HG02623 (cell line): ENCODE data around the gene UFSP1.
"Not testable (repeated sequence)": the region's sequence is repeated elsewhere in the genome, so short reads cannot be mapped to it uniquely, and the experiment has no call there.

Source experiments
- ATAC-seq: cut with Tn5 transposase; IDR thresholded peaks from one replicate; pipeline ENCODE4 v1.9.1; 2021; ENCODE audit warnings: moderate library complexity; ENCODE audit not compliant: unreplicated experiment

Gene UFSP1

GRCh38 chr7:100888988-100889750, at the start of gene UFSP1:
TSS of gene UFSP1 (minus strand) at chr7:100889715. CDS start at chr7:100889271, 444 bp downstream.
- ATAC-seq, result peak; percentile 15

GRCh38 chr7:100936167-100936566, 46.7 kb upstream of the UFSP1 start:
- ATAC-seq, result not testable (repeated sequence)

- not testable (repeated sequence) for ATAC-seq
Observed at GRCh38 chr7:100935381-100935780, 45.9 kb upstream of the UFSP1 start.

GRCh38 chr7:100933734-100934133, 44.2 kb upstream of the UFSP1 start:
- ATAC-seq, result no peak

GRCh38 chr7:100929808-100930174, 40.3 kb upstream of the UFSP1 start:
- no peak for ATAC-seq

GRCh38 chr7:100923616-100924015, 34.1 kb upstream of the UFSP1 start:
- ATAC-seq, result not testable (repeated sequence)

DNA sequence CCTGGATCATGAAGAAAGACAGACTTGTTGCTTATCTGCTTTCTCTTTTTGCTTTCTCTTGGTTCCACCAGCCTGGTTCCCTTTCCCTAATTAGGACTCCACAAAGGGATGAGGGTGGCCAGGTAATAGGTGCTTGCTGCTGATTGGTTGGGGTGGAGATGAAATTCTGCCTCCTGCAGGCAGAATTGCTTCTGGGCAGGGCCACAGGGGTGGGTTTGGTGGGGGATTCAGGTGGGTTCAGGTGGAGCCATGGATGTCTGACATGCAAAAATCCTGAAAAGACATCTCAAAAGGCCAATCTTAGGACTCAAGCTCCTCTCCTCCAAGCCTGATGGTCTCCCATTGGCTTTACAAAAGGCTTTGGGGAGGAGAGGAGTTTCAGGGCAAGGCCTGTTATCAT, 31.5 kb upstream of the UFSP1 start:
- no peak for ATAC-seq

GRCh38 chr7:100919779-100920437, 30.4 kb upstream of the UFSP1 start:
- ATAC-seq, result not testable (repeated sequence)

DNA sequence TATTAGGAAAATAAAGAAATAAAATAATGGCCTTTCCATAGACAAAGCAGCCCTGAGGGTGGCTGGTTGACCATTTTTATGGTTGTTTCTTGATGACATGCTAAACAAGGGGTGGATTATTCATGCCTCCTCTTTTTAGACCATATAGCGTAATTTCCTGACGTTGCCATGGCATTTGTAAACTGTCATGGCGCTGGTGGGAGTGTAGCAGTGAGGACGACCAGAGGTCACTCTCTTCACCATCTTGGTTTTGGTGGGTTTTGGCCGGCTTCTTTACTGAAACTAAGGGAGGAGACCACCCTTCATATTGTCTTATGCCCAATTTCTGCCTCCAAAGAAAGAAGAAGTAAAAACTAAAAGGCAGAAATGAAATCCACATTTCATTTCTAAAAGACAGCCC, 29.8 kb upstream of the UFSP1 start:
- ATAC-seq, result not testable (repeated sequence)

DNA sequence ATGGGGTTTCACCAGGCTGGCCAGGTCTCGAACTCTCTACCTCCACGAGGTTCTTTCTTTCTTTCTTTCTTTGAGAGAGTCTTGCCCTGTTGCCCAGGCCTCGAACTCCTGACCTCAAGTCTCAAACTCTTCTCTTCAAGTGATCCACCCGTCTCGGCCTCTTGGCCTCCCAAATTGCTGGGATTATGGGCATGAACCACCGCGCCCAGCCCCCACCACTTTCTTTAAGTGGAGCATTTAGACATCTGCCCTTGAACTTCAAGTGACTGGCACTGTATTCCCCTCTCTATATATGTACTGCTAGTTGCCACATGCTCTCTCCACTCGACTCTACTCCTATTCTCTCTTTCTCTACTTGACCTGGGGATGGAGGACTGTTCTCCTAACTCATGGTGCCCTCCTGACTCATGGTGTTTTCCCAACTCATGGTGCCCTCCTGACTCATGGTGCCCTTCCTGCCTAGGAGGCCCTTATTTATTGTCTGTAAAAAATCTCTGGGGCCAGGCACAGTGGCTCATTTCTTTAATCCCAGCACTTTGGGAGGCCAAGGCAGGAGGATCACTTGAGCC, 25.4 kb upstream of the UFSP1 start:
- no peak for ATAC-seq

GRCh38 chr7:100914208-100914878, 24.8 kb upstream of the UFSP1 start:
- no peak for ATAC-seq

- no peak for ATAC-seq
Observed at GRCh38 chr7:100911484-100911883, 22.0 kb upstream of the UFSP1 start.

GRCh38 chr7:100910443-100910842, 20.9 kb upstream of the UFSP1 start:
- not testable (repeated sequence) for ATAC-seq

GRCh38 chr7:100908512-100908911, 19.0 kb upstream of the UFSP1 start:
- ATAC-seq, result no peak

GRCh38 chr7:100902638-100903037, 13.1 kb upstream of the UFSP1 start:
- no peak for ATAC-seq

DNA sequence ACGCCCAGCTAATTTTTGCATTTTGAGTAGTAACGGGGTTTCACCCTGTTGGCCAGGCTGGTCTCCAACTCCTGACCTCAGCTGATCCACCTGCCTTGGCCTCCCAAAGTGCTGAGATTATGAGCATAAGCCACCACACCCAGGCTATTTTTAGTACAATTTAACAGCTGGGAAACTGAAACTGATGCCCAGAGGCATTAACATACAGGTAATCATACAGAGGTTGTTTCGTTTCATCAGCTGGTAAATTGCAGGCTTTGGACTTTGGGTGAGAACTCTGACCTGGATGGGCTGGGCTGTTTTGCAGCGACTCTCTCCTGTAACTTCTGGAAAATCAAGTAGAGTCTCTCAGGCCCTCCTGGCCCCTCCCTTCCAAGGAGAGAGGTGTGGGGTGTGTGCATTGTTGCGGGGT, 12.4 kb upstream of the UFSP1 start:
- ATAC-seq, result no peak

DNA sequence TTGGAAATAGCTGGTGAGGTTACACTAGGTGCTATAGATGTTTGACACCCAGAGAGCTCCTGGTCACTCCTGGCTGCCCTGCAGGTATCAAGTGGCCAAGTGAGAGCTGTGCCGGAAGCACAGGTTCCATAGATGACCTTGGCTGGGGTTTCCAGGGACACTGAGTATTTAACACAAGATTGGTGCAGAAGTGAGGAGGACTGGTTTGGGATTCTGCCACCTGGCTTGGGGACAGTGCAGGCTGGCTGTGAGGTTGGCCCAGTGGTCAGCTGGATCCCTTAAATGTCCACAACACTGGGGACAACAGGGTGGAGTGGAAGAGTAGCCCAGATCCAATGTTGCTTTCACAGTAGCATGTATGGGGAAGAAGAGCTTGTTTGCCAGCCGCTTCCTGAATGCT, 11.5 kb upstream of the UFSP1 start:
- no peak for ATAC-seq

DNA sequence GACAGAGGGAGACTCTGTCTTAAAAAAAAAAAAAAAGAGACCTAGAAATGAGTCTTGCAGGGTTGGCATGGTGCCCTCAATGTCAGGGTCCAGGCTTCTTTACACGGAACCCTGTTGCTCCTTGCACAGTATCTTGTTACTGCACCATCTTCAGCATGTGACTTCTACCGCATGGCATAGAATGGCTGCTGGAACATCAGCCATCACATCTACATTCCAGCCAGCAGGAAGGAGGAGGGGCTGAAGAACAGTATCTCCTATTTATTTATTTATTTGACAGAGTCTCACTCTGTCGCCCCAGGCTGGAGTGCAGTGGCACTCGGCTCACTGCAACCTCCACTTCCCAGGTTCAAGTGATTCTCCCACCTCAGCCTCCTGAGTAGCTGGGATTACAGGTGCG, 9.9 kb upstream of the UFSP1 start:
- ATAC-seq, result no peak

DNA sequence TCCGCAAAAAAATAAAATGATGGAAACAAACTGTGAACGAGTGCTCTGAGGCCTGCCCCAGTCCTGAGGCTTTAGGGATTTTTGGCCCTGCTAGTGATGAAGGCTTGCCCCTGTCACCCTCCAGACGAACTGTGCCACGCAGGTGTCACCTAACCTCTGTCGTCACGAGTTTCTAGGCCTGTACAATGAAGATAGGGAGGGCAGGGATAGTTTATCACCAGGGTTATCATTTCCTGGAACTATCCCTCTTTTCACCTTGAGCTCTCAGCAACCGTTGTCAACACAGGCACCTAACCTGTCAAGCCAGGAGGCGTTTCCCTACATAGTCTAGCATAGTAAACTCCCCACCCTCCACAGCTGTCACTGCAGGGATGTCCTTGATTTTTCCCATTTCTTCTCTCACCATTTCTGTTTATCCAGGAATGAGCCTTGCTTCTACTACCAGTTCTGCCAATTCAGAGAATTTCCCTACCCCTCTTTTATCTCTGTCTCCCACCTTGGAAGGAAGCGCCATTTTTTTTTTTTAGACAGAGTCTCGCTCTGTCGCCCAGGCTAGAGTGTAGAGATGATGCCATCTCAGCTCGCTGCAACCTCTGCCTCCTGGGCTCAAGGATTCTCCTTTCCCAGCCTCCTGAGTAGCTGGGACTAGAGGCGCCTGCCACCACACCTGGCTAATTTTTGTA, 8.4 kb upstream of the UFSP1 start:
- no peak for ATAC-seq

DNA sequence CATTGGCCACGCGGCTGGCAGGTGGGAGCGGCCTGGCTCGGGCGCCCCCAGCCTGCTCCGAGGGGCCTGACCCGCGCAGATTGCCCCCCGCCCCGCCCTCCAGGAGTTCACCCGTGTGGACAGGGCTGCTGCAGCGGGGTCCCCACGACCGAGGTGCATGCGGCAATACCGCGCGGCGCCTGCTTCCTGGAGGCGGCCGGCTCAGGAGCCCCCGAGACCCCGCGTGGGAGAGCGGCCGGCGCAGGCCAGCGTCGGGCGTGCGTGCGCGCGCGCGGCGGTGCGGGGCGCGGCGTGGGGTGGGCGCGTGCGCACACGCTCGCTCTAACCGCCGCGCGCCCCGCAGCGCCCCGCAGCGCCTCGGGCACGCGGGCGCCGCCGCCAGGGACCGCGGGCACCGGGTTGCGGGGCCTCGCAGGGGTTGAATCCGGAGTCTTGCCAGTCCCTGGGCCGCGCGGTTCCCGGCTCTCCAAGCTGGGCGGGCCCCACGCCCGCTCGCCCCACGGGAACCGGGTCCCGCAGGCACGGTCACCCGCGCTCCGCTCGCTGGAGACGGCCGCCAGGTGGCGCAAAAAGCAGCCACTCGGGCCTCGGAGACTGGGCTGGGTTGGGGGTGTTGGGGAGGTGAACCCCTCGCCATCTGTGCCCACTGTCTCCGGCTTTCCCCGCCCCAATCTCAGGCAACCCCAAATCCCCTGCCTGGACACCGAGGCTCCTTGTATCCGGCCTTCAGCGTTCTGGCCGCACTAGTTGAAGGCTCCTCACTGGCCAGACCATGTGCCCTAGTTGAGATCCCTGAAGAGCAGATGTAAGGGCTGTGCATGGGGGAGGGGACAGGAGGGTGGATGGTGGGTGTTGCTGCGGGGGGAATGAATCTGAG, 7.5 kb upstream of the UFSP1 start:
- ATAC-seq, result no peak
